ENCODE measurements around the gene CSRNP3. TPM values are rescaled to one million over a fixed set of nuclear protein-coding genes. Genes with fewer than 3 reads are reported as not detected.

The CSRNP3 gene
- total and polyA plus RNA-seq, 2 donors (not counting 1 experiment from before 2014, with no cell fraction given) = not detected

GRCh38 chr2:165539985-165540384, 70.5 kb downstream of the CSRNP3 start:
- ChIA-PET CTCF (no interaction called here), POLR2A (no interaction called here)
- H3K27me3 Mint-ChIP-seq = no peaks in the 10 kb centered on the region
- H3K4me3 Mint-ChIP-seq = no peak overlapping the region
- intact Hi-C loops (cut with micrococcal nuclease) = no loop called here
- Histone ChIP-seq H3K4me1 (ENCODE audit: control insufficient read depth in 2 of 2, insufficient read depth in 2 of 2, low read length in 2 of 2) (peaks cover 0 to 8% of the 10 kb centered on the region in 2 donors), H3K79me2 (ENCODE audit: control insufficient read depth, insufficient read depth, low read length) (no peaks in the 10 kb centered on the region), H2AFZ (ENCODE audit: insufficient read depth, low read depth, low read length, poor library complexity, severe bottlenecking) (no peak overlapping the region), H3K36me3 (replicated peaks in 1 of 2; ENCODE audit: control extremely low read depth in 1 of 2, control insufficient read depth in 1 of 2, extremely low read depth in 1 of 2, insufficient read depth in 2 of 2, low read length in 1 of 2) (no peaks in the 10 kb centered on the region), H3K4me3 (ENCODE audit: control extremely low read depth in 1 of 5, extremely low read depth in 1 of 5, insufficient read depth in 1 of 5, low read depth in 2 of 5, low read length in 4 of 5) (no peak overlapping the region), H3K9ac (ENCODE audit: low read length) (no peak overlapping the region), H3K4me2 (replicated peaks; ENCODE audit: low read depth, low read length, poor library complexity, severe bottlenecking) (no peak overlapping the region), H3K9me3 (ENCODE audit: control extremely low read depth in 1 of 3, control insufficient read depth in 2 of 3, insufficient read depth in 1 of 3, low read length in 2 of 3) (no peaks in the 10 kb centered on the region), H4K20me1 (ENCODE audit: control insufficient read depth, insufficient read depth, low read length, poor library complexity, severe bottlenecking) (no peaks in the 10 kb centered on the region), H3K27ac (ENCODE audit: low read length in 2 of 2) (no peak overlapping the region), H3K27me3 (replicated peaks in 1 of 4; ENCODE audit: control extremely low read depth in 1 of 4, control insufficient read depth in 3 of 4, insufficient read depth in 4 of 4, low read length in 3 of 4) (peaks cover 0 to 3% (median 0%) of the 10 kb centered on the region in 4 experiments)
- DNase-seq = no peak
- no peak overlapping the region for H3K27ac Mint-ChIP-seq
- ATAC-seq (ENCODE audit: low read depth) = no peak
- H3K9me3 Mint-ChIP-seq (ENCODE audit: insufficient read depth) = no peaks in the 10 kb centered on the region
- peaks cover 14% of the 10 kb centered on the region for H3K4me1 Mint-ChIP-seq
- TF ChIP-seq CTCF (IDR thresholded peaks at IDR 0.05) (no peak), EZH2 (IDR thresholded peaks at IDR 0.05; ENCODE audit: borderline replicate concordance, insufficient read depth, low read depth, low read length, poor library complexity, severe bottlenecking) (no peak)

- DNase-seq (no peak), ATAC-seq (ENCODE audit: low read depth) (no peak)
- no peak overlapping the region for H3K4me3 ChIP-seq (ENCODE audit: control extremely low read depth in 1 of 5, extremely low read depth in 1 of 5, insufficient read depth in 1 of 5, low read depth in 2 of 5, low read length in 4 of 5)
- H2AFZ ChIP-seq (ENCODE audit: insufficient read depth, low read depth, low read length, poor library complexity, severe bottlenecking) = no peak overlapping the region
- peaks cover 0 to 1% (median 0%) of the 10 kb centered on the region in 3 donors for H3K9me3 ChIP-seq (ENCODE audit: control extremely low read depth in 1 of 3, control insufficient read depth in 2 of 3, insufficient read depth in 1 of 3, low read length in 2 of 3)
- H3K27ac ChIP-seq (ENCODE audit: low read length in 2 of 2) = no peak overlapping the region
- intact Hi-C loops (cut with micrococcal nuclease) = no loop called here
- TF ChIP-seq CTCF (IDR thresholded peaks at IDR 0.05) = no peak
- no peak for TF ChIP-seq EZH2 (IDR thresholded peaks at IDR 0.05; ENCODE audit: borderline replicate concordance, insufficient read depth, low read depth, low read length, poor library complexity, severe bottlenecking)
- CTCF ChIA-PET = no interaction called here
- no peak overlapping the region for H3K4me2 ChIP-seq (replicated peaks; ENCODE audit: low read depth, low read length, poor library complexity, severe bottlenecking)
- Mint-ChIP-seq H3K27ac (no peak overlapping the region), H3K4me3 (no peak overlapping the region), H3K27me3 (no peaks in the 10 kb centered on the region), H3K4me1 (no peaks in the 10 kb centered on the region), H3K9me3 (ENCODE audit: insufficient read depth) (no peaks in the 10 kb centered on the region)
- POLR2A ChIA-PET = no interaction called here
- H3K36me3 ChIP-seq (replicated peaks in 1 of 2; ENCODE audit: control extremely low read depth in 1 of 2, control insufficient read depth in 1 of 2, extremely low read depth in 1 of 2, insufficient read depth in 2 of 2, low read length in 1 of 2) = no peaks in the 10 kb centered on the region
- H3K9ac ChIP-seq (ENCODE audit: low read length) = no peak overlapping the region
- H3K4me1 ChIP-seq (ENCODE audit: control insufficient read depth in 2 of 2, insufficient read depth in 2 of 2, low read length in 2 of 2) = no peaks in the 10 kb centered on the region
- H3K79me2 ChIP-seq (ENCODE audit: control insufficient read depth, insufficient read depth, low read length) = no peaks in the 10 kb centered on the region
- H3K27me3 ChIP-seq (replicated peaks in 1 of 4; ENCODE audit: control extremely low read depth in 1 of 4, control insufficient read depth in 3 of 4, insufficient read depth in 4 of 4, low read length in 3 of 4) = no peaks in the 10 kb centered on the region
- 83% methylated on average over 1 of the region's 2 CpGs for WGBS (ENCODE audit: insufficient coverage)
- no peaks in the 10 kb centered on the region for H4K20me1 ChIP-seq (ENCODE audit: control insufficient read depth, insufficient read depth, low read length, poor library complexity, severe bottlenecking)
Measured at GRCh38 chr2:165544897-165545296, 75.4 kb downstream of the CSRNP3 start.
